Measurements from ENCODE around the gene CBL. TPM values are rescaled to one million over a fixed set of nuclear protein-coding genes. Genes with fewer than 3 reads are reported as not detected.

CBL gene
- total and polyA plus RNA-seq, 10 of the 15 experiments (the other 5 are each of a cell fraction or from before 2014, with no cell fraction given): 3.9 to 27.1 (median 9.5) TPM

DNA sequence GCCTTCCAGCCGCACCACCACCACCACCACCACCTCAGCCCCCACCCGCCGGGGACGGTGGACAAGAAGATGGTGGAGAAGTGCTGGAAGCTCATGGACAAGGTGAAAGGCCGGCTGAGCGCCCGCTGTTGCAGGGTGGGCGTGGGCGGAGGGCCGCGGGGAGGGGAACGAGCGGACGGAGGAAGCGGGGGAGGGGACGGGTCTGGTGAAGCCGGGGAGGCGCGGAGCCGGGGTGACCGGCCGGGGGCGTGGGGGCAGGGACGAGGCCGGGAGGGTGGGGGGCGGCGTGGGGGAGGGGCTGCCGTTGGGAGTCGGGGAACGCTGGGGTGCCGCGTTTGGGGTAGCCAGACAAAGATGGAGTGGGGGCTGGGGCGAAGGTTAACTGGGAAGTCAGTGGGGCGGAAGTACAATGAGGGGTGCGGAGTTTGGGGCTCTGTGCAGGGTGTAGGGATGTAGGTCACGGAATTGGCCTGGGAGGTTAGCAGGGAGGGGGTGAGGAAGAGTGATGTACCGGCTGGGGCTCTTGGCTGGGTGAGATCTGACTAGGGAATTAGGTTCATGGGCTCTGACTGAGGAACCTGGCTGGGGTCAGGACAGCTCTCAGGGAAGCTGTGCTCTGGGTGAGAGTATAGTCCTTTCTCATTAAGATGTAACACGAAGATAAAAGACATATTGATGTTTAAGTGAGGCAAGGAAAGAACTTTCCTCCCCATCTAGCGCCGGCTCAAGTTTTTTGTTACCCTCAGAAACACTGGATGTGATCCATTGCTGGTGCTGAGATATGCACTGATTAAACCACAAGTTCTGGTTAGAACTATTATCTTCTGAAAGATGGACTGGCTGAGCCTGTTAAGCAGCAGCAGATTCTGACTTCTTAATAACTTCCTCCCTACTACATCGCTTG, 624 bp downstream of the CBL start:
- no peak for FAIRE-seq
- BruUV-seq (replicated peaks): TSS peak; percentile 81
- TF ChIP-seq CHD2 (IDR thresholded peaks at IDR 0.05; ENCODE audit: borderline replicate concordance, low read depth, low read length): peak; percentile 58
- no peak for TF ChIP-seq HCFC1 (IDR thresholded peaks at IDR 0.05; ENCODE audit: low read length)
- TF ChIP-seq IKZF2 (IDR thresholded peaks at IDR 0.05): 0 out of 4 replicates have a peak, but pooled peaks of 1 of the 2 experiments have one; percentile 36
- TF ChIP-seq, protein P1, sequence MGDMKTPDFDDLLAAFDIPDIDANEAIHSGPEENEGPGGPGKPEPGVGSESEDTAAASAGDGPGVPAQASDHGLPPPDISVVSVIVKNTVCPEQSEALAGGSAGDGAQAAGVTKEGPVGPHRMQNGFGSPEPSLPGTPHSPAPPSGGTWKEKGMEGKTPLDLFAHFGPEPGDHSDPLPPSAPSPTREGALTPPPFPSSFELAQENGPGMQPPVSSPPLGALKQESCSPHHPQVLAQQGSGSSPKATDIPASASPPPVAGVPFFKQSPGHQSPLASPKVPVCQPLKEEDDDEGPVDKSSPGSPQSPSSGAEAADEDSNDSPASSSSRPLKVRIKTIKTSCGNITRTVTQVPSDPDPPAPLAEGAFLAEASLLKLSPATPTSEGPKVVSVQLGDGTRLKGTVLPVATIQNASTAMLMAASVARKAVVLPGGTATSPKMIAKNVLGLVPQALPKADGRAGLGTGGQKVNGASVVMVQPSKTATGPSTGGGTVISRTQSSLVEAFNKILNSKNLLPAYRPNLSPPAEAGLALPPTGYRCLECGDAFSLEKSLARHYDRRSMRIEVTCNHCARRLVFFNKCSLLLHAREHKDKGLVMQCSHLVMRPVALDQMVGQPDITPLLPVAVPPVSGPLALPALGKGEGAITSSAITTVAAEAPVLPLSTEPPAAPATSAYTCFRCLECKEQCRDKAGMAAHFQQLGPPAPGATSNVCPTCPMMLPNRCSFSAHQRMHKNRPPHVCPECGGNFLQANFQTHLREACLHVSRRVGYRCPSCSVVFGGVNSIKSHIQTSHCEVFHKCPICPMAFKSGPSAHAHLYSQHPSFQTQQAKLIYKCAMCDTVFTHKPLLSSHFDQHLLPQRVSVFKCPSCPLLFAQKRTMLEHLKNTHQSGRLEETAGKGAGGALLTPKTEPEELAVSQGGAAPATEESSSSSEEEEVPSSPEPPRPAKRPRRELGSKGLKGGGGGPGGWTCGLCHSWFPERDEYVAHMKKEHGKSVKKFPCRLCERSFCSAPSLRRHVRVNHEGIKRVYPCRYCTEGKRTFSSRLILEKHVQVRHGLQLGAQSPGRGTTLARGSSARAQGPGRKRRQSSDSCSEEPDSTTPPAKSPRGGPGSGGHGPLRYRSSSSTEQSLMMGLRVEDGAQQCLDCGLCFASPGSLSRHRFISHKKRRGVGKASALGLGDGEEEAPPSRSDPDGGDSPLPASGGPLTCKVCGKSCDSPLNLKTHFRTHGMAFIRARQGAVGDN (IDR thresholded peaks at IDR 0.05): no peak
- TF ChIP-seq EGR1 (IDR thresholded peaks at IDR 0.05; ENCODE audit: borderline replicate concordance in 1 of 2, low read depth in 2 of 2, low read length in 2 of 2): peak in 1 of 2 experiments; percentile 95; a peak in 2 of 3 replicates
- TF ChIP-seq CREM (IDR thresholded peaks at IDR 0.05; ENCODE audit: low read depth): no peak
- TF ChIP-seq SPI1 (IDR thresholded peaks at IDR 0.05; ENCODE audit: borderline replicate concordance, insufficient read depth, low read depth, low read length): peak; percentile 19; the same call in 1 of the 2 replicates
- TF ChIP-seq ZNF274 (IDR thresholded peaks at IDR 0.05; ENCODE audit: insufficient read depth, insufficient read length): no peak
- TF ChIP-seq ZNF217 (IDR thresholded peaks at IDR 0.05): 0 out of 2 replicates have a peak, but pooled peaks have one; percentile 5
- no peak for TF ChIP-seq JUNB (IDR thresholded peaks at IDR 0.05)
- TF ChIP-seq RCOR1 (conservative IDR thresholded peaks at IDR 0.05; ENCODE audit: low read depth, low read length): no peak
- TF ChIP-seq, protein P2, sequence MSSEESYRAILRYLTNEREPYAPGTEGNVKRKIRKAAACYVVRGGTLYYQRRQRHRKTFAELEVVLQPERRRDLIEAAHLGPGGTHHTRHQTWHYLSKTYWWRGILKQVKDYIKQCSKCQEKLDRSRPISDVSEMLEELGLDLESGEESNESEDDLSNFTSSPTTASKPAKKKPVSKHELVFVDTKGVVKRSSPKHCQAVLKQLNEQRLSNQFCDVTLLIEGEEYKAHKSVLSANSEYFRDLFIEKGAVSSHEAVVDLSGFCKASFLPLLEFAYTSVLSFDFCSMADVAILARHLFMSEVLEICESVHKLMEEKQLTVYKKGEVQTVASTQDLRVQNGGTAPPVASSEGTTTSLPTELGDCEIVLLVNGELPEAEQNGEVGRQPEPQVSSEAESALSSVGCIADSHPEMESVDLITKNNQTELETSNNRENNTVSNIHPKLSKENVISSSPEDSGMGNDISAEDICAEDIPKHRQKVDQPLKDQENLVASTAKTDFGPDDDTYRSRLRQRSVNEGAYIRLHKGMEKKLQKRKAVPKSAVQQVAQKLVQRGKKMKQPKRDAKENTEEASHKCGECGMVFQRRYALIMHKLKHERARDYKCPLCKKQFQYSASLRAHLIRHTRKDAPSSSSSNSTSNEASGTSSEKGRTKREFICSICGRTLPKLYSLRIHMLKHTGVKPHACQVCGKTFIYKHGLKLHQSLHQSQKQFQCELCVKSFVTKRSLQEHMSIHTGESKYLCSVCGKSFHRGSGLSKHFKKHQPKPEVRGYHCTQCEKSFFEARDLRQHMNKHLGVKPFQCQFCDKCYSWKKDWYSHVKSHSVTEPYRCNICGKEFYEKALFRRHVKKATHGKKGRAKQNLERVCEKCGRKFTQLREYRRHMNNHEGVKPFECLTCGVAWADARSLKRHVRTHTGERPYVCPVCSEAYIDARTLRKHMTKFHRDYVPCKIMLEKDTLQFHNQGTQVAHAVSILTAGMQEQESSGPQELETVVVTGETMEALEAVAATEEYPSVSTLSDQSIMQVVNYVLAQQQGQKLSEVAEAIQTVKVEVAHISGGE (CRISPR knock-in tag; IDR thresholded peaks at IDR 0.05): no peak
- TF ChIP-seq POLR2AphosphoS2 (IDR thresholded peaks at IDR 0.05; ENCODE audit: low read depth, low read length): no peak
- TF ChIP-seq SRF (IDR thresholded peaks at IDR 0.05; ENCODE audit: low read depth in 2 of 2, low read length in 2 of 2): no peak
- TF ChIP-seq SIN3A (IDR thresholded peaks at IDR 0.05; ENCODE audit: low read depth, low read length): 0 out of 2 replicates have a peak, but pooled peaks have one; percentile 15

More for the DNA sequence above, 624 bp downstream of the CBL start:
- Histone ChIP-seq H3K4me3 (peak overlapping the region; percentile 93), H4K20me1 (ENCODE audit: control insufficient read depth, insufficient read depth) (no peaks in the 10 kb centered on the region; the same call in 1 of the 2 replicates), H3K36me3 (ENCODE audit: control insufficient read depth in 2 of 2, insufficient read depth in 2 of 2, low read length in 1 of 2) (no peaks in the 10 kb centered on the region), H3K27me3 (replicated peaks in 1 of 2; ENCODE audit: control insufficient read depth in 2 of 2, insufficient read depth in 2 of 2, low read length in 1 of 2) (no peaks in the 10 kb centered on the region), H3K9me3 (replicated peaks; ENCODE audit: control insufficient read depth, insufficient read depth, low read length) (no peaks in the 10 kb centered on the region; the same call in 2 of the 3 replicates), H3K4me2 (ENCODE audit: control insufficient read depth, insufficient read depth) (peak overlapping the region; percentile 68), H3K27ac (ENCODE audit: control insufficient read depth, insufficient read depth) (peak overlapping the region; percentile 88), H3K4me1 (ENCODE audit: control insufficient read depth, insufficient read depth, low read length) (peaks cover 9% of the 10 kb centered on the region), H3K79me2 (ENCODE audit: control insufficient read depth, insufficient read depth, low read length) (peaks cover 52% of the 10 kb centered on the region), H3K9ac (ENCODE audit: control insufficient read depth, insufficient read depth, low read length) (peak overlapping the region; percentile 83), H2AFZ (ENCODE audit: control insufficient read depth, low read depth, low read length) (peak overlapping the region; percentile 67)
- ChIA-PET CTCF (interaction anchor here (0.5 to 4.5 kb wide), 28 partner anchors 9 to 190 kb away, joined by 3 to 63 read pairs (median 5); partner anchors contain the start of genes DPAGT1, HMBS, MCAM and NLRX1), SMC1A (ENCODE audit: uncharacterized antibody, unreplicated experiment) (interaction anchor here (0.6 to 4.0 kb wide), 9 partner anchors 10 to 116 kb away, joined by 3 to 42 read pairs (median 3); no protein-coding TSS in a partner anchor), POLR2A (interaction anchor here (0.5 to 2.4 kb wide), 12 partner anchors 53 to 414 kb away, joined by 3 to 20 read pairs (median 6); partner anchors contain the start of genes HMBS and VPS11), RAD21 (ENCODE audit: unreplicated experiment) (interaction anchor here (0.9 to 3.6 kb wide), 13 partner anchors 10 to 139 kb away, joined by 3 to 44 read pairs (median 3); partner anchors contain the start of genes HMBS and VPS11)
- ATAC-seq (peak; percentile 53), DNase-seq (ENCODE audit: low read depth, low spot score) (no peak)
- WGBS (ENCODE audit: insufficient coverage, insufficient replicate concordance, low lambda C conversion rate, missing lambda C conversion rate): 0% methylated on average over 16 of the region's 41 CpGs
- intact Hi-C loops (cut with micrococcal nuclease; ENCODE audit: unreplicated experiment): loop anchor here (1.0 to 5.0 kb wide), 3 partner anchors 54 to 116 kb away; no protein-coding TSS in a partner anchor
- in situ Hi-C loops (cut with MboI): no loop called here

Measured in GM12878 (cell line).